ENCODE results near the gene BCL2L13.

GRCh38 chr22:17672417-17672991 lies 33.9 kb downstream of the BCL2L13 start:
- TF ChIP-seq, protein P1, sequence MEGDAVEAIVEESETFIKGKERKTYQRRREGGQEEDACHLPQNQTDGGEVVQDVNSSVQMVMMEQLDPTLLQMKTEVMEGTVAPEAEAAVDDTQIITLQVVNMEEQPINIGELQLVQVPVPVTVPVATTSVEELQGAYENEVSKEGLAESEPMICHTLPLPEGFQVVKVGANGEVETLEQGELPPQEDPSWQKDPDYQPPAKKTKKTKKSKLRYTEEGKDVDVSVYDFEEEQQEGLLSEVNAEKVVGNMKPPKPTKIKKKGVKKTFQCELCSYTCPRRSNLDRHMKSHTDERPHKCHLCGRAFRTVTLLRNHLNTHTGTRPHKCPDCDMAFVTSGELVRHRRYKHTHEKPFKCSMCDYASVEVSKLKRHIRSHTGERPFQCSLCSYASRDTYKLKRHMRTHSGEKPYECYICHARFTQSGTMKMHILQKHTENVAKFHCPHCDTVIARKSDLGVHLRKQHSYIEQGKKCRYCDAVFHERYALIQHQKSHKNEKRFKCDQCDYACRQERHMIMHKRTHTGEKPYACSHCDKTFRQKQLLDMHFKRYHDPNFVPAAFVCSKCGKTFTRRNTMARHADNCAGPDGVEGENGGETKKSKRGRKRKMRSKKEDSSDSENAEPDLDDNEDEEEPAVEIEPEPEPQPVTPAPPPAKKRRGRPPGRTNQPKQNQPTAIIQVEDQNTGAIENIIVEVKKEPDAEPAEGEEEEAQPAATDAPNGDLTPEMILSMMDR (IDR thresholded peaks at IDR 0.05): no peak
- no peak for TF ChIP-seq TCF7L2 (IDR thresholded peaks at IDR 0.05; ENCODE audit: low read depth, low read length)
